Left lung (tissue), 10 donors: Measurements from ENCODE around the gene NFKB1. TPM values are rescaled to one million over a fixed set of nuclear protein-coding genes. Genes with fewer than 3 reads are reported as not detected.

Experiments
- ATAC-seq: fragments of 200-7000 bp; cut with Tn5 transposase; one replicate; pipeline ENCODE4 v1.9.1; 2020; ENCODE audit warnings: moderate library complexity
- DNase-seq, 4 donors: peaks; one replicate each; pipeline ENCODE4 v3.0.0-alpha.2; 2013 to 2020
- H3K27ac ChIP-seq, 2 donors: fragments of 200-600 bp; sonication (generic) in 1 of 2; one replicate each; pipeline versions ENCODE4 v1.5.0 to v1.8.0; 2020 to 2021
- H3K27me3 ChIP-seq, 2 donors: fragments of 200-600 bp; sonication (generic) in 1 of 2; one replicate each; pipeline versions ENCODE4 v1.5.0 to v1.8.0; 2020 to 2021
- H3K36me3 ChIP-seq, 2 donors: fragments of 200-600 bp; sonication (generic) in 1 of 2; one replicate each; pipeline versions ENCODE4 v1.5.0 to v1.8.0; 2020 to 2021
- H3K4me1 ChIP-seq, 2 donors: fragments of 200-600 bp; one replicate each; pipeline ENCODE4 v1.8.0; 2021
- H3K4me3 ChIP-seq, 2 donors: fragments of 200-600 bp; sonication (generic) in 1 of 2; one replicate each; pipeline versions ENCODE4 v1.5.0 to v1.8.0; 2020 to 2021; ENCODE audit warnings: mild to moderate bottlenecking in 1 of 2
- H3K9me3 ChIP-seq, 2 donors: fragments of 200-600 bp; sonication (generic) in 1 of 2; one replicate each; pipeline versions ENCODE4 v1.5.0 to v1.8.0; 2020 to 2021
- intact Hi-C, 2 donors: fragments of 100-400 bp; cut with DNase I; formaldehyde crosslinking; loops; one replicate each; pipeline versions ENCODE4 v1.11.2 to v1.14.2; 2022
- polyA plus RNA-seq, 6 donors: library from polyadenylated mRNA; unstranded; fragments of 120-200 nt; gene quantifications; one replicate each; pipeline ENCODE4 v1.2.1, GENCODE V29; 2013; ENCODE audit not compliant: insufficient read length in 6 of 6
- total RNA-seq, 2 donors: library from RNA; stranded (reverse); fragmentation: NEBNext Ultra II Directional; extraction: Animal tissue kit (Norgen Biotek cat#: 25700); gene quantifications; one replicate each; pipeline ENCODE4 v1.2.1, GENCODE V29; 2021
- TF ChIP-seq, protein P1 (sequence below), 2 donors: fragments of 200-600 bp; sonication (generic) in 1 of 2; IDR thresholded peaks; one replicate each; pipeline versions ENCODE4 v1.5.0 to v1.8.0; 2021; ENCODE audit warnings: antibody characterized with exemption in 2 of 2
- donor health status: DM: no; HTN: yes; CAD: no.
- donor health status: DM: no; HTN: no; CAD: no.

Gene NFKB1
- total and polyA plus RNA-seq, 8 donors = 34.0 to 57.6 (median 39.2) TPM

DNA sequence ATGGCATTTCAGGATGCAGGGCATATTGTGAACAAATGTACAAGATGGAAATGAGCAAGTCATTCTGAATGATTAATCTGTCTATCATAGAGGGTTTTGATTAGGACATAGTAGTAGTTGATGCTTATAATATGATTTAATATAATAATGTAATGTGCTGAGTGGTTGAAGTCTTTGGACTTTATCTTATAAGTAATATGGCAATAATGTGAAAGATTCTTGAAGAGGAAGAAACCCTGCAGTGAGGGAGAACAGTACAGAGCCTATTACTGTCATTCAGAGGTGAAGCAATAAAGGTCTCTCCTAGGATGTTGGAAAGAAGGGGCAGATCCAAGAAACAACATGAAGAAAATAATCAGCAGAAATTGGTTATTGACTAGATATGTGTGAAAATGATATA is 16.6 kb downstream of the NFKB1 start:
- no peaks in the 10 kb centered on the region for H3K36me3 ChIP-seq
- no peak overlapping the region for H3K27ac ChIP-seq
- TF ChIP-seq, protein P1, sequence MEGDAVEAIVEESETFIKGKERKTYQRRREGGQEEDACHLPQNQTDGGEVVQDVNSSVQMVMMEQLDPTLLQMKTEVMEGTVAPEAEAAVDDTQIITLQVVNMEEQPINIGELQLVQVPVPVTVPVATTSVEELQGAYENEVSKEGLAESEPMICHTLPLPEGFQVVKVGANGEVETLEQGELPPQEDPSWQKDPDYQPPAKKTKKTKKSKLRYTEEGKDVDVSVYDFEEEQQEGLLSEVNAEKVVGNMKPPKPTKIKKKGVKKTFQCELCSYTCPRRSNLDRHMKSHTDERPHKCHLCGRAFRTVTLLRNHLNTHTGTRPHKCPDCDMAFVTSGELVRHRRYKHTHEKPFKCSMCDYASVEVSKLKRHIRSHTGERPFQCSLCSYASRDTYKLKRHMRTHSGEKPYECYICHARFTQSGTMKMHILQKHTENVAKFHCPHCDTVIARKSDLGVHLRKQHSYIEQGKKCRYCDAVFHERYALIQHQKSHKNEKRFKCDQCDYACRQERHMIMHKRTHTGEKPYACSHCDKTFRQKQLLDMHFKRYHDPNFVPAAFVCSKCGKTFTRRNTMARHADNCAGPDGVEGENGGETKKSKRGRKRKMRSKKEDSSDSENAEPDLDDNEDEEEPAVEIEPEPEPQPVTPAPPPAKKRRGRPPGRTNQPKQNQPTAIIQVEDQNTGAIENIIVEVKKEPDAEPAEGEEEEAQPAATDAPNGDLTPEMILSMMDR (IDR thresholded peaks at IDR 0.05) = no peak
- H3K4me1 ChIP-seq = peaks cover 9 to 43% of the 10 kb centered on the region in 2 donors
- ATAC-seq (no peak), DNase-seq (no peak)
- intact Hi-C loops = no loop called here
- H3K9me3 ChIP-seq = no peaks in the 10 kb centered on the region
- no peak overlapping the region for H3K4me3 ChIP-seq
- no peaks in the 10 kb centered on the region for H3K27me3 ChIP-seq

DNA sequence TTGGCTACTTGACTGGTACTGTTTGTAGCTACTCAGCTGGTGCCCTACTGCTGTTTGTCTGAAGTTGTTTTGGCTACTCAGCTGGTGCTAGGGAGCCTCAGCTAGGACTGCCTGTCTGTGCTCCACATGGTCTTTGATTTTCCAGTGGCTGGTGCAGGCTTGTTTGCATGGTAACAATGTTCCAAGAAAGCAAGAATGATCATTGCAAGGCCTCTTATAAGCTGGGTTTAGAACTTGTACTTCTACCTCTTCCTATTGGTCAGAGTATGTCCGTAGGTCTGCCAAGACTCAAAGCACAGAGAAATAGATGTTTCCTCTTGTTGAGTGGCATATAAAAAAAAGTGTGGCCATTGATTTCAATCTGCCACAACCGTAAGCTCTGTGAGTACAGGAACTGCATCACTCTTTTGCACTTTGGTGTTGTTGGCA is 17.6 kb downstream of the NFKB1 start:
- TF ChIP-seq, protein P1 (IDR thresholded peaks at IDR 0.05) = no peak
- intact Hi-C loops = no loop called here

DNA sequence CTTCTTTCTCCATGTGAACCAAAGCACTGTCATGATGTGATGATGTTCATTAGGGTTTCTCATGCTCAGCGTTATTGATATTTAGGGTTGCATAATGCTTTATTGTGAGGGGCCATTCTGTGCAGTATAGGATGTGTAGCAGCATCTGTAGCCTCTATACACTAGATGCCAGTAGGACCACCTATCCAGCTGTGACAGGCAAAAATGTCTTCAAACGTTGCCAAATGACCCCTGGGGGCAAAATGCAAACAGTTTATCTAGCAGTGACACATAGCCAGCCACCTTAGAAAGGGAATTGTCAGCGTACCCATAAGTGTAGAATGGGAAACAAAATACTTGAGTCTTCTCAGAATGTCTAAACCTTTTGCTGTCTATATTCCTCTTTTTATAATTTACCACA is 18.8 kb downstream of the NFKB1 start:
- ATAC-seq (no peak), DNase-seq (no peak)
- H3K27me3 ChIP-seq = no peaks in the 10 kb centered on the region
- TF ChIP-seq, protein P1 (IDR thresholded peaks at IDR 0.05) = no peak
- peaks cover 11 to 65% of the 10 kb centered on the region in 2 donors for H3K4me1 ChIP-seq
- no peak overlapping the region for H3K27ac ChIP-seq
- no peak overlapping the region for H3K4me3 ChIP-seq
- no peaks in the 10 kb centered on the region for H3K9me3 ChIP-seq
- H3K36me3 ChIP-seq = no peaks in the 10 kb centered on the region
- intact Hi-C loops = no loop called here

More for the DNA sequence above, 17.6 kb downstream of the NFKB1 start:
- Histone ChIP-seq H3K36me3 (no peaks in the 10 kb centered on the region), H3K4me1 (peaks cover 9 to 52% of the 10 kb centered on the region in 2 donors), H3K9me3 (no peaks in the 10 kb centered on the region), H3K4me3 (no peak overlapping the region), H3K27ac (no peak overlapping the region), H3K27me3 (no peaks in the 10 kb centered on the region)
- ATAC-seq (peak; percentile 29), DNase-seq (no peak)

DNA sequence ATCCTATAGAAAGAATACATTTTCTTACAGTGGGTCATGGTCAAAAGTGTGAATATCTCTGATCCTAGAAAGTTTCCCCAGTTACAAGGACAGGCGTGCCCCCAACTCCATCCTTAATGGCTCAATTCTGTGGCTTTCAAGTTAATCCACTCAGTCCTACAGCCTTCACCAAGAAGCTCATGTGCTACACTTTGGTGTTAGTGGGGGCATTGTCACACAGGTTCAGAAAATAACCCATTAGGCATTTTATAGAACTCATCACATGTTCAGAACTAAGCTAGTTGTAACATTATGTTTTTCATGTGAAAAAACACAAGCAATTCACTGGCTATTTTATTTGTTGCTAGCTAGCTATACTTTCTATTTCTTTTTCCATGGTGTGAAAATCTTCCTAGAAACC is 20.4 kb downstream of the NFKB1 start:
- TF ChIP-seq, protein P1 (IDR thresholded peaks at IDR 0.05) = no peak
- no peaks in the 10 kb centered on the region for H3K27me3 ChIP-seq
- H3K27ac ChIP-seq = no peak overlapping the region
- no peaks in the 10 kb centered on the region for H3K9me3 ChIP-seq
- no peak overlapping the region for H3K4me3 ChIP-seq
- ATAC-seq (no peak), DNase-seq (no peak)
- no peaks in the 10 kb centered on the region for H3K36me3 ChIP-seq
- intact Hi-C loops = no loop called here
- H3K4me1 ChIP-seq = peaks cover 12 to 81% of the 10 kb centered on the region in 2 donors

DNA sequence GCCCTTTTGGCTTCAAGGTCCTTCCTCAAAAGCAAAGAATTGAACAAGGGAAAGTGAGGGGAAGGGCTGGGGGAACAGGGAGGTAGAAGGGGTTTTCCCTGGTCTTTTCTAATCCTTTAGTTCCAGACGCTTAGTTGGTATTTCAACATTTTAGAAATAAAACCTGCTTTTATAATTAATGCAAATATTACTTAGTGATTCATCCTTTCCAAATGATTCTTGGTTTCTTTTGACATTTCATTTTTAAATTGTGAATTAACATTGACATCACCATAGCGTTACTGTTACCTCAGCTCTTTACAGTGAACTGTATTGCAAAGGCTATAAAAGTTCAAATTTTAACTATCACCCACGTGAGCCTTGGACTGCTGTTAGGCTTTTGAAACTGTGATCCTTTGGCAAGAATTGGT is 20.9 kb downstream of the NFKB1 start:
- ATAC-seq (no peak), DNase-seq (no peak)

More for the DNA sequence above, 20.9 kb downstream of the NFKB1 start:
- intact Hi-C loops = no loop called here
- Histone ChIP-seq H3K36me3 (no peaks in the 10 kb centered on the region), H3K27ac (no peak overlapping the region), H3K4me3 (no peak overlapping the region), H3K27me3 (no peaks in the 10 kb centered on the region), H3K9me3 (no peaks in the 10 kb centered on the region), H3K4me1 (peaks cover 12 to 86% of the 10 kb centered on the region in 2 donors)
- TF ChIP-seq, protein P1 (IDR thresholded peaks at IDR 0.05) = no peak
